GM06990 (cell line): Measurements from ENCODE around the gene SRSF9.

ENCODE experiments used
- DNase-seq: peaks from one replicate; pipeline ENCODE4 v3.0.0-alpha.2; 2011; ENCODE audit not compliant: insufficient read length; ENCODE audit errors: extremely low read depth
- H3K27me3 ChIP-seq: replicated peaks from 2 replicates; pipeline ENCODE4 v1.6.0; 2011; ENCODE audit warnings: low read length; ENCODE audit not compliant: control insufficient read depth, insufficient read depth
- H3K36me3 ChIP-seq: 2 replicates; pipeline ENCODE4 v1.5.1; 2011; ENCODE audit warnings: low read length; ENCODE audit not compliant: control insufficient read depth, insufficient read depth
- H3K4me3 ChIP-seq: replicated peaks from 2 replicates; pipeline ENCODE4 v1.5.1; 2011; ENCODE audit warnings: low read depth, mild to moderate bottlenecking, control low read depth, low read length
- CTCF ChIP-seq: IDR thresholded peaks from 2 replicates; pipeline ENCODE4 v1.5.1; 2011; ENCODE audit warnings: low read length, control low read depth, mild to moderate bottlenecking, inconsistent platforms; ENCODE audit not compliant: insufficient read depth, poor library complexity, severe bottlenecking

SRSF9 gene

GRCh38 chr12:120485961-120486881, 16.7 kb upstream of the SRSF9 start:
- no peak for TF ChIP-seq CTCF
- peaks cover 2% of the 10 kb centered on the region for H3K36me3 ChIP-seq

GRCh38 chr12:120483621-120484020, 14.1 kb upstream of the SRSF9 start:
- no peaks in the 10 kb centered on the region; the same call in 1 of the 2 replicates for H3K36me3 ChIP-seq
- no peak overlapping the region for H3K4me3 ChIP-seq
- H3K27me3 ChIP-seq = no peaks in the 10 kb centered on the region
- DNase-seq = no peak
- no peak for TF ChIP-seq CTCF

More at GRCh38 chr12:120485961-120486881, 16.7 kb upstream of the SRSF9 start:
- H3K27me3 ChIP-seq = no peaks in the 10 kb centered on the region
- DNase-seq = peak; percentile 31
- no peak overlapping the region for H3K4me3 ChIP-seq

DNA sequence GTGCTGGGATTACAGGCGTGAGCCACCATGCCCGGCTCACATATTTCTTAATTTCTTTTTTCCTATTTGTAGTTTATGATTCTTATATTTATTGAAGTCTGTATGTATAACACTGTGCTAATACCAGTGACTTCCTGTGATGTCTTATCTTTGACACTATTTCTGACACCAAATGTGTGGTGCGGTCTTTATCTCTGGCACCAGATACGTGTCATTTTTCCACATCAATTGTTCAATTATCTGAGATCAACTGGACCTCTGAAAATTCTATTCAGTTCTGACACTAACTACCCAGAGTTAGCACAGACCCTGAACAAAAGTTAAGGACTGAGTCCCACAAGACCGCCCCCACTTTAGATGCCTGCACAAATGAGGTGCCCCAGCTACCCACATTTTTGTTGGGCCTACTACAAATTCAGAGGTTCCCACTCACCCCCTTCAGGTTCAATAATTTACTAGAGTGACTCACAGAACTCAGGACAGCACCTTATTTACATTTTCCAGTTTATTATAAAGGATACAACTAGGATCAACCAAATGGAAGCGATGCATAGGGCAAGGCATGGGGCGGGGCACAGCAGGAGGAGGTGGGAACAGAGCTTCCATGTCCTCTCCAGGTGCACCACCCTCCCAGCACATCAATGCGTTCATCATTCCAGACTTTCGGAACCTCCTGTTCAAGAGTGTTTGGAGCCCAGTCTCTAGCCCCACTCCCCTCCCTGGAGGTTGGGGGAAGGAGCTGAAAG, 11.6 kb upstream of the SRSF9 start:
- DNase-seq = no peak
- Histone ChIP-seq H3K36me3 (no peaks in the 10 kb centered on the region; the same call in 1 of the 2 replicates), H3K27me3 (no peaks in the 10 kb centered on the region), H3K4me3 (no peak overlapping the region)
- TF ChIP-seq CTCF = no peak

DNA sequence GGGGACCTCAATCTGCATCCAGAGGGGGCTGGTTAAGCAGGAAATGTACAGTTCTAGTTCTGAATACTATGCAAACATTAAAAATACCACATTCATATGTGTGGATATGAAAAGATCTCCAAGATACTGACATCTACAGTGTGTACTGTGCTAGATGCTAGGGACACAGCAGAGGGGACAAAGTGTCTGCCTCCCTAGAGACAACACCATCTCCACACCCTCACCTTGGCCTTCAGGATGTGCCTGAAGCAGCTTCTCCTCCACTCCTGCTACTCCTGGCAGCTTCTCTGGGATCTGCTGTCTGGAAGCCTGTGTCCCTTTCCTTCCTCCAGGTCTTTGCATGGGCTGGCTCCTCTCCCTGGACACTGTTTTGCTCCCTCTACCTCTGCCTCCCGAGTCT, 10.7 kb upstream of the SRSF9 start:
- Histone ChIP-seq H3K36me3 (no peaks in the 10 kb centered on the region; the same call in 1 of the 2 replicates), H3K27me3 (no peaks in the 10 kb centered on the region), H3K4me3 (no peak overlapping the region)
- no peak for TF ChIP-seq CTCF
- no peak for DNase-seq

GRCh38 chr12:120479458-120479857, 9.9 kb upstream of the SRSF9 start:
- TF ChIP-seq CTCF = no peak
- Histone ChIP-seq H3K4me3 (no peak overlapping the region), H3K27me3 (no peaks in the 10 kb centered on the region), H3K36me3 (no peaks in the 10 kb centered on the region; the same call in 1 of the 2 replicates)
- no peak for DNase-seq
